Cardiac septum (tissue), 1 donor: ENCODE measurements around the gene CEMIP2. TPM values are rescaled to one million over a fixed set of nuclear protein-coding genes. Genes with fewer than 3 reads are reported as not detected.

Source experiments
- total RNA-seq: library from RNA; stranded (reverse); fragmentation: NEBNext Ultra II Directional; extraction: Animal tissue kit (Norgen Biotek cat#: 25700); gene quantifications from one replicate; pipeline ENCODE4 v1.2.1, GENCODE V29; 2021
- donor health status: DM: no; HTN: no; CAD: no.

CEMIP2 gene
- total RNA-seq, 1 donor from 2014 or later: 11.2 TPM

Other genes with a start within 250 kb of the CEMIP2 start
- gene ABHD17B, start 142.7 kb upstream of the CEMIP2 start, total RNA-seq: 7.8 TPM
- gene C9orf85, start 143.1 kb upstream of the CEMIP2 start, total RNA-seq: 6.2 TPM